ENCODE measurements around the gene EEIG1. TPM values are rescaled to one million over a fixed set of nuclear protein-coding genes. Genes with fewer than 3 reads are reported as not detected.

The EEIG1 gene
- total and polyA plus RNA-seq, 9 of the 15 experiments (the other 6 are each of a cell fraction or from before 2014, with no cell fraction given), result 0.17 to 16.7 (median 3.6) TPM

DNA sequence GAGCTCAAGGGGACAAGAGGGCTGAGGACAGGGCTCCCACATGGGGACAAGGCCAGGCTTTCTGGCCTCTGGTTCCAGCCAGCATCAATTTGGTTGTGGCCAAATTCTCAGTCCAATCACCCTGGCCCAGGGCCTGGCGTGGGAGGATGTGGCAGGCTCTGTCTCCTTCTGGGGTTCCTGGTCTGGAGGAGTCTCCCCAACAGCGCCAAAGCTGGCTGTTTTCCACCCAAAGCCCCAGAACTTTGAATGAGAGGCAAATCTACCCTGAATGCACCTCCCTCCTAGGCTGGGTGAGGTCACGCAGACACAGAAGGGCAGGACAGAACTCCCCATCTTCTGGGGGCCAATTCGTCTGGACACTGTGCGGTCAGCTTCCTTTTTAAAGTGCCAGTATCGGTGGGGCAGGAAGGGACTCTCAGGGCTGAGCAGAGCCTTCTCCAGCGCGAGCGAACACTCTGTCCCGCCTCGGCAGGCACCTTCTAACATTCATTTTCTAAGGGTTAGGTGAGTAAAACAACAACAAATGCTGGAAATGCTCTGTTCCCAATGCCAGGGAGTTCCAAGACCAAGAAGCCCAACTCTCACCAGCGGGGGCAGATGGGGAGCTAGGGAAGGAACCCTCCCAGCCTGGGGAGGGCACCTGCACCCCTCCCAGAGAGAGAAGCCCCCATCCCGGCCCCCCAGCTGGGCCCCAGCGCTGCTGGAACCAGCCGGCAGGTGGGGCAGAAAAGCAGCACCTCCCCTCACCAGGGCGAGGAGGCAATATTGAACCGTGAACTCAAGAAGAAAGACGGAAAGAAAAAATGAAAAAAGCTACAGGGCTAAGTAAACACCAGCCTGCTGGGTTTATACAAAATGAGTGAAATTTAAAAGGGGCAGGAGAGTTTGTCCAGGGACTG is 39.5 kb downstream of the EEIG1 start (continued):
- TF ChIP-seq ZBTB5 (IDR thresholded peaks at IDR 0.05) (no peak), KAT2B (IDR thresholded peaks at IDR 0.05; ENCODE audit: low read depth, low read length) (no peak), GTF2E2 (tag; IDR thresholded peaks at IDR 0.05) (no peak), ILF3 (IDR thresholded peaks at IDR 0.05; ENCODE audit: borderline replicate concordance) (no peak), SAFB (IDR thresholded peaks at IDR 0.05; ENCODE audit: borderline replicate concordance, low read depth, low read length) (no peak), ADNP (tag; IDR thresholded peaks at IDR 0.05) (no peak), ZNF561 (CRISPR knock-in tag; conservative IDR thresholded peaks at IDR 0.05) (no peak), HLTF (IDR thresholded peaks at IDR 0.05) (no peak), SNIP1 (IDR thresholded peaks at IDR 0.05; ENCODE audit: low read depth) (no peak)
- TF ChIP-seq, protein P1, sequence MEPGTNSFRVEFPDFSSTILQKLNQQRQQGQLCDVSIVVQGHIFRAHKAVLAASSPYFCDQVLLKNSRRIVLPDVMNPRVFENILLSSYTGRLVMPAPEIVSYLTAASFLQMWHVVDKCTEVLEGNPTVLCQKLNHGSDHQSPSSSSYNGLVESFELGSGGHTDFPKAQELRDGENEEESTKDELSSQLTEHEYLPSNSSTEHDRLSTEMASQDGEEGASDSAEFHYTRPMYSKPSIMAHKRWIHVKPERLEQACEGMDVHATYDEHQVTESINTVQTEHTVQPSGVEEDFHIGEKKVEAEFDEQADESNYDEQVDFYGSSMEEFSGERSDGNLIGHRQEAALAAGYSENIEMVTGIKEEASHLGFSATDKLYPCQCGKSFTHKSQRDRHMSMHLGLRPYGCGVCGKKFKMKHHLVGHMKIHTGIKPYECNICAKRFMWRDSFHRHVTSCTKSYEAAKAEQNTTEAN (CRISPR knock-in tag; IDR thresholded peaks at IDR 0.05), result no peak
- TF ChIP-seq, protein P2, sequence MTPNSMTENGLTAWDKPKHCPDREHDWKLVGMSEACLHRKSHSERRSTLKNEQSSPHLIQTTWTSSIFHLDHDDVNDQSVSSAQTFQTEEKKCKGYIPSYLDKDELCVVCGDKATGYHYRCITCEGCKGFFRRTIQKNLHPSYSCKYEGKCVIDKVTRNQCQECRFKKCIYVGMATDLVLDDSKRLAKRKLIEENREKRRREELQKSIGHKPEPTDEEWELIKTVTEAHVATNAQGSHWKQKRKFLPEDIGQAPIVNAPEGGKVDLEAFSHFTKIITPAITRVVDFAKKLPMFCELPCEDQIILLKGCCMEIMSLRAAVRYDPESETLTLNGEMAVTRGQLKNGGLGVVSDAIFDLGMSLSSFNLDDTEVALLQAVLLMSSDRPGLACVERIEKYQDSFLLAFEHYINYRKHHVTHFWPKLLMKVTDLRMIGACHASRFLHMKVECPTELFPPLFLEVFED (CRISPR knock-in tag; conservative IDR thresholded peaks at IDR 0.05), result no peak
- TF ChIP-seq, protein P3, sequence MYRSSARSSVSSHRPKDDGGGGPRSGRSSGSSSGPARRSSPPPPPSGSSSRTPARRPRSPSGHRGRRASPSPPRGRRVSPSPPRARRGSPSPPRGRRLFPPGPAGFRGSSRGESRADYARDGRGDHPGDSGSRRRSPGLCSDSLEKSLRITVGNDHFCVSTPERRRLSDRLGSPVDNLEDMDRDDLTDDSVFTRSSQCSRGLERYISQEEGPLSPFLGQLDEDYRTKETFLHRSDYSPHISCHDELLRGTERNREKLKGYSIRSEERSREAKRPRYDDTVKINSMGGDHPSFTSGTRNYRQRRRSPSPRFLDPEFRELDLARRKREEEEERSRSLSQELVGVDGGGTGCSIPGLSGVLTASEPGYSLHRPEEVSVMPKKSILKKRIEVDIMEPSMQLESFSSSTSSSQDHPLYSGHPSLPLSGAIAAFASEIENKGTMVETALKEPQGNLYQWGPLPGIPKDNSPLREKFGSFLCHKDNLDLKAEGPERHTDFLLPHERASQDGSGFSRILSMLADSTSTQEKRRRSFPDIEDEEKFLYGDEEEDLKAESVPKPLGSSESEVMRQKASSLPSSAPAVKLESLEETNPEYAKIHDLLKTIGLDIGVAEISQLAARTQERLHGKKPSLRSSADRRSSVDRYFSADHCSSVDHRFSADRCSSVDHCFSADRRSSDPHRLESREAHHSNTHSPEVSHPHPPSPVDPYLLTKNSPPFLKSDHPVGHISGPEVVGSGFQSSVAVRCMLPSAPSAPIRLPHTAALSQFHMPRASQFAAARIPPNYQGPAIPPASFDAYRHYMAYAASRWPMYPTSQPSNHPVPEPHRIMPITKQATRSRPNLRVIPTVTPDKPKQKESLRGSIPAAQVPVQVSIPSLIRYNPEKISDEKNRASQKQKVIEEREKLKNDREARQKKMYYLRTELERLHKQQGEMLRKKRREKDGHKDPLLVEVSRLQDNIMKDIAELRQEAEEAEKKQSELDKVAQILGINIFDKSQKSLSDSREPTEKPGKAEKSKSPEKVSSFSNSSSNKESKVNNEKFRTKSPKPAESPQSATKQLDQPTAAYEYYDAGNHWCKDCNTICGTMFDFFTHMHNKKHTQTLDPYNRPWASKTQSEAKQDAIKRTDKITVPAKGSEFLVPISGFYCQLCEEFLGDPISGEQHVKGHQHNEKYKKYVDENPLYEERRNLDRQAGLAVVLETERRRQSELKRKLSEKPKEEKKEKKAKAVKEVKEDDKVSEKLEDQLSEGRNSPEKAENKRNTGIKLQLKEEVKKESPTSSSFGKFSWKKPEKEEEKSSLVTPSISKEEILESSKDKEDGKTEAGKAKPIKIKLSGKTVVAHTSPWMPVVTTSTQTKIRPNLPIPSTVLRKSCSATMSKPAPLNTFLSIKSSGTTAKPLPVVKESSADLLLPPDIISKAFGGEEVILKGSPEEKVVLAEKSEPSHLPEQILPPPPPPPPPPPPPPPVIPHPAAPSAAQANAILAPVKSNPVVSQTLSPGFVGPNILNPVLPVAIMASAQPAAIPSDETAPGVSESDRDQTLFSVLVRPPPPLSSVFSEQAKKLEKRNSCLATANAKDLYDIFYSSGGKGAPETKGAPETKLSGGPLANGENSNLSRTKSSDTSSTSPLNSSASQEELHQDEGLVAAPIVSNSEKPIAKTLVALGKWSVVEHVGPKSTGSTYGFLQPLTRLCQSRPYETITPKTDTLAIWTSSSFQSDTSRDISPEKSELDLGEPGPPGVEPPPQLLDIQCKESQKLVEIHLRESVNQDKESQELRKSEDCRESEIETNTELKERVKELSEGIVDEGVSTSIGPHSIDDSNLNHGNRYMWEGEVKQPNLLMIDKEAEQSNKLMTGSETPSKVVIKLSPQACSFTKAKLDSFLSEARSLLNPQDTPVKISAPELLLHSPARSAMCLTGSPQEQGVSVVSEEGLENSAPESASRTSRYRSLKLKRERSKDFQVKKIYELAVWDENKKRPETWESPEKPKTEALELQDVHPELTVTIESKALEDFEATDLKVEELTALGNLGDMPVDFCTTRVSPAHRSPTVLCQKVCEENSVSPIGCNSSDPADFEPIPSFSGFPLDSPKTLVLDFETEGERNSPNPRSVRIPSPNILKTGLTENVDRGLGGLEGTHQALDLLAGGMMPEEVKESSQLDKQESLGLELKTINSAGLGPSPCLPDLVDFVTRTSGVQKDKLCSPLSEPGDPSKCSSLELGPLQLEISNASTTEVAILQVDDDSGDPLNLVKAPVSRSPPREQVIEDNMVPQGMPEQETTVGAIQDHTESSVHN (IDR thresholded peaks at IDR 0.05; ENCODE audit: borderline replicate concordance in 1 of 2, low read depth in 1 of 2), result no peak

All from K562 (cell line).